Stimulated activated CD8-positive, alpha-beta memory T cell treated with anti-CD3 and anti-CD28 coated beads, Interleukin-15, amount 100 ng/mL, for 4 hours (primary cell): ENCODE data around the gene SERHL2.
"Not testable (repeated sequence)": the region's sequence is repeated elsewhere in the genome, so short reads cannot be mapped to it uniquely, and the experiment has no call there.

Source experiments
- DNase-seq, 2 donors: peaks; one replicate each; pipeline ENCODE4 v3.0.0-alpha.2; 2020; ENCODE audit warnings: low read depth in 2 of 2

The SERHL2 gene

DNA sequence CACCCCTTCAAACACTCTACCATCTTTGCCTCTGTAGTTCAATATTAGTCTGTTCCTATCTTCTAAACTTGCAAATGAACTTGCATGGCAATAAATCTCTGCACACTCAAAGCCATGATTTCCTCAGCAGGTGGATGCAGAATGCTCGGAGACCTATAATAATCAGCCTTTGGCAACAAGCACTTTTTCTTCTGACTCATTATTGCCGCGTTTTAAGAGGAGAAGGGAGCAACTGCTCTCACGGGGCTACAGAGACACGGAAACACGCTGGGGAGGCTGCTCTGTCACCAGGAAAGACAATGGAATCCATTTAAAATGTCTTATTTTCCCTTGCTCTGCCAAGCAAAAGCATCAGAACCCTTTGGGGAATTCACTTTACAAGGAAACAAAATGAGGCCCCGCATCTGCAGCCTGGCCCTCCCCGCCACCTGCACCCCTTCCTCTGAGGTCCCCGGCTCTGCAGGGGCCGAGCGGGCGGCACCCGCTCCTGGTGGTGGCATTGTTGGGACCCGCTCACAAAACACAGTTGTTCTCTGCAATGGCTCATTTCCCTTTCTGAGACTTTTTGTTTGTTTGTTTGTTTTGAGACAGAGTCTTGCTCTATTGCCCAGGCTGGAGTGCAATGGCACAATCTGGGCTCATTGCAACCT is 18.5 kb upstream of the SERHL2 start:
- not testable (repeated sequence) for DNase-seq

DNA sequence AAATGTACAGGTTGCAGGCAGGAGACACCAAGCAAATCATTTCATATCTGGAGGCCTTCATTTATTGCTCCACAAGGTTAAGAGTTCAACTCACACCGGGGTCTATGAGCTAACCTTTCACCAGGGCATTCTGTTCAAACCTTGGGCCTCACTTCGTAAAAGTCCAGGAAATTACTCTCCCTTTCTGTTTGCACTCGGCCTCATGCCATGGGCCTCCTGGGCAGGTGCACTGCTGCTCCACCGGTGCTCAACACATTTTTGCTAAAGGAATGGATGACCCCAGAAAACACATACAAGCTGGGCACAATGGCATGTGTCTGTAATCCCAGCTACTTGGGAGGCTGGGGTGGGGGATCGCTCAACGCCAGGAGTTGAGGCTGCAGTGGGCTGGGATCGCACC is 17.6 kb upstream of the SERHL2 start:
- no peak for DNase-seq

GRCh38 chr22:42536634-42537033 is 17.1 kb upstream of the SERHL2 start:
- not testable (repeated sequence) for DNase-seq

DNA sequence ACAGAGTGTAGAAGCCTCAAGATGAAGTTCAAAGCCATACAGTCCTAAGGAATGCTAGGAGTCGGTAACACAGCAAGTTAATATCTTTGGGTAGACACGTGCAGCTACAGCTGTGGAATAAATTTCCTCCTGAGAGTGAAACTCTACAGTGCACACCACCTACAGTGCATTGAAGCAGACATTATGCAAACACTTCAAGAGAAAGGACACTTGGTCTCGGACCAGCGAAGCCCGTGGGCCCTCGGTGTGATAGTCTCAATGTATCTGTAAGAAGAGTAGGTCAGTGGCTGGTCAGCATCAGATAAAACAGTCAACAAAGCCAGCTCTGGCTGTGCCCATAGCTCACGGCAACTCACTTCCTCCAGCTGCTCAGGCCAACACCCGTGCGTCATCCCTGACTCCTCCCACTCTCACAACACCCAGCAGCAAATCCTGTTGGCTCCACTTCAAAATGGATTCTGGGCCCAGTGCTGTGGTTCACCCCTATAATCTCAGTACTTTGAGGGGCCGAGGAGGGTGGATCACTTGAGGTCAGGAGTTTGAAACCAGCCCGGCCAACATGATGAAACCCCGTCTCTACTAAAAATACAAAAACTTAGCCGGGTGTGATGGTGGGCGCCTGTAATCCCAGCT is 16.4 kb upstream of the SERHL2 start:
- not testable (repeated sequence) for DNase-seq

DNA sequence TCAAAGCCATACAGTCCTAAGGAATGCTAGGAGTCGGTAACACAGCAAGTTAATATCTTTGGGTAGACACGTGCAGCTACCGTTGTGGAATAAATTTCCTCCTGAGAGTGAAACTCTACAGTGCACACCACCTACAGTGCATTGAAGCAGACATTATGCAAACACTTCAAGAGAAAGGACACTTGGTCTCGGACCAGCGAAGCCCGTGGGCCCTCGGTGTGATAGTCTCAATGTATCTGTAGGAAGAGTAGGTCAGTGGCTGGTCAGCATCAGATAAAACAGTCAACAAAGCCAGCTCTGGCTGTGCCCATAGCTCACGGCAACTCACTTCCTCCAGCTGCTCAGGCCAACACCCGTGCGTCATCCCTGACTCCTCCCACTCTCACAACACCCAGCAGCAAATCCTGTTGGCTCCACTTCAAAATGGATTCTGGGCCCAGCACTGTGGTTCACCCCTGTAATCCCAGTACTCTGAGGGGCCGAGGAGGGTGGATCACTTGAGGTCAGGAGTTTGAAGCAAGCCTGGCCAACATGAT is 14.5 kb upstream of the SERHL2 start:
- not testable (repeated sequence) for DNase-seq

- no peak for DNase-seq
These were observed 9.1 kb upstream of the SERHL2 start for GRCh38 chr22:42544686-42545085.

- DNase-seq = no peak
These were observed 6.2 kb upstream of the SERHL2 start for GRCh38 chr22:42547562-42547961.

GRCh38 chr22:42548126-42548525 is 5.6 kb upstream of the SERHL2 start:
- DNase-seq = not testable (repeated sequence)

DNA sequence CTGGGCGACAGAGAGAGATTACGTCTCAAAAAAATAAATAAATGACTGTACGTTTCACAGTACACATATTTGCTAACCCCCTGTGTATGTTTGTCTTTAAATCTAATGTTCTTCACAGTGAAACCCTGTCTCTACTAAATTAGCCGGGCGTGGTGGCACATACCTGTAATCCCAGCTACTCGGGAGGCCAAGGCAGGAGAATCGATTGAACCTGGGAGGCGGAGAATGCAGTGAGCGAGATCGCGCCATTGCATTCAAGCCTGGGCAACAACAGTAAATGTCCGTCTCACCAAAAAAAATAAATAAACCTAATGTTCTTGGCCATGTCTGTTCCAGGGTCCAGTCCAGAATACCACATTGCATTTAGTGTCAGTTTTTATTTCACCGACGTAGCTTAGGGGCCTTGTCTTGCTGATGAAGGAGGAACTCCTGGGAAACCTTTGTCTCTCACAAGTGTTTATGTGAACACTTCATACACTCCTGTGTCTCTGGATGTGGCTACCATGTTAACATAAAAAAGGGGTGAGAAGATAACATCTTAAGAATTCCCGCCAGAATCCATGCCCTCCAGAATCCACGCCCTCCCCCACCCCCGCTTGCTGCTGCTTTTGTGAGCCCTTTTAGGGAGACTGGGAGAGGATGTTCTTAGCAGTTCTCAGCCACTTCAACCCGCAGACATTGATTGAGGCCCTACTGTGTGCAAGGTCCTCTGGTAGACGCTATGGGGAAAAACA is 5.0 kb upstream of the SERHL2 start:
- no peak for DNase-seq

DNA sequence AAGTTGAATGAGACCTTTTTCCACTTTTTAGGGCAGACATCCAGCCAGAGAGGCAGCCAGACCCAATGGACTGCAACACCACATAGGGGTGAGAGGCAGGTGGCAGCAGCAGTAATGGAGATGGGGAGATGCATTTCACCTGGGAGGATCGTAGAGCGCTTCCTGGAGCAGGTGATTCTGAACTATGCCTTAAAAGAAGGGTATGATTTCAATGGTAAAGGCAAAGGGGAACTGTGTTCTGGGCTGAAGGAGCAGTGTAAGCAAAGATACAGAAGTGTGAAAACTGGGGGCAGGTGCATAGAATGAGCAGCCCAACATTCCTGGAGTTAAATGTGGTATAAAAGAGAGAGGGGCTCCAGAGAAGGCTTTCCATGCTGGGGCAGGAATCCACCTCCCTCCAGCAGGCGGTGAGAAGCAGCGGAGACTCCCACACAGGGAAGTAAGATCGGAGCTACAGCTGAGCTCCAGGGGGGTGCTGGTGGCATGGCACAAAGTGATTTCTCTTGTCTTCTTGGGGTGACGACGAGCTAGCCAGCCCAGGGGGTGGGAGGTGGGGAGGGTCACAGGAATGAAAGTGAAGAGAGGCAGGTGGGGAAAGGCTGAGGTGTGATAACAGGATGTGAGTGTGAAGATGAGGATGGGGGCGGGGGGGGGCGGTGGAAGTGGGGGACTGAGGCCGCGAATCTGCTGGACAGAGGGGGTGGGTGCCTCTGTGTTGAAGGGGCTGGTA is 4.3 kb upstream of the SERHL2 start:
- DNase-seq = no peak

- not testable (repeated sequence) for DNase-seq
These were observed 1.5 kb upstream of the SERHL2 start for GRCh38 chr22:42552294-42552647.

- DNase-seq = no peak
These were observed 6.6 kb downstream of the SERHL2 start for GRCh38 chr22:42560381-42560780.

DNA sequence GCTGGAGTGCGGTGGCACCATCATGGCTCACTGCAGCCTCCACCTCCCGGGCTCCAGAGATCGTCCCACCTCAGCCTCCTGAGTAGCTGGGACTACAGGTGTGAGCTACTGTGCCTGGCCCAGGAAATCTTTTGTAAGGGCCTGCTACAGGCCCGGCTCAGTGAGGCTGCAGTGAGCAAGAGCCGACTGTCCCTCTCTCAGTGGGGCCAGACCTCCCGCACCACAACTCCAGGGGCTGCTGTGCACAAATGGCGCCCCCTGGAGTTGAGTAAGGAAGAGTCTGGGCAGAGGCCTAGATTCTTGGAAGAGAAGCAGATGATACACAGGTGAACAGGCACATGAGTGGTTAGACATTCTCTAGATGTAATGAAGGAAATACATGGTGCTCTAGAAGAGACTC is 7.0 kb downstream of the SERHL2 start:
- no peak for DNase-seq

DNA sequence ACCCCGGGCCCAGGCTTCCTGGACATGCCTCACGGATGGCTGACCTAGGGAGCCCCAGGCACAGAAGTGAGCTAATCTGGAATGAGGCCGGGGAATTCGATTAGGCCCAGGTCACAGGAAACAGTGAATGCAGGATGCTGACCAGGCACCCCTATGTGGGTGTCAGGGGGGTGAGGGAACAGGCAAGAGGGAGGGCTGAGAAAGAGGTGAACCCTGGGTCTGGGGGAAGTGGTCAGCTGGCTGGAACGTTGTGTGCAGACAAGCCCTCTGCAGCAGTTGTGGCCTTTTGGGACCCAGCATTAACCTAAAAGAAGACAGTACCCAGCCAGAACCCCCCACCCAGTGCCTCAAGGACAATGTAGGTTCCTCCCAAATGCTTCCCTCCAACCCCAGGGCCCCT is 8.1 kb downstream of the SERHL2 start:
- no peak for DNase-seq

DNA sequence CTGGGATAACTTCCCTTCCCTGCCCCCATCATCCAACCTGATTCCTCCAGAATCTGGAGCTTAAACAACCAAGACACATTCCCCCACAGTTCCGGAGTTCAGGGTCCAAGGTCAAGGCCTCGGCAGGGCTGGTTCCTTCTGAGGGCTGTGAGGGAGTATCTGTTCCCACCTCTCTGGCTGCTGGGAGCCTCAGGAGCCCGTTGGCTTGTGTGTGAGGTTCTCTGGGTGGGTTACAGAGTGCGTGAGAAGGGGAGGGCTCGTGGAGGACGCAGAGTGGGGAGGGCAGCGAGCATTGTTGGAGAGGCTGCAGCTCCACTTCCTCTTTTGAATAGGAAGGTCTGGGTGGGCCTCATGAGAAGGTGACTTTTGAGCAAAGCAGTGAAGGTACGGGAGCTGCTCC is 8.5 kb downstream of the SERHL2 start:
- DNase-seq = no peak

DNA sequence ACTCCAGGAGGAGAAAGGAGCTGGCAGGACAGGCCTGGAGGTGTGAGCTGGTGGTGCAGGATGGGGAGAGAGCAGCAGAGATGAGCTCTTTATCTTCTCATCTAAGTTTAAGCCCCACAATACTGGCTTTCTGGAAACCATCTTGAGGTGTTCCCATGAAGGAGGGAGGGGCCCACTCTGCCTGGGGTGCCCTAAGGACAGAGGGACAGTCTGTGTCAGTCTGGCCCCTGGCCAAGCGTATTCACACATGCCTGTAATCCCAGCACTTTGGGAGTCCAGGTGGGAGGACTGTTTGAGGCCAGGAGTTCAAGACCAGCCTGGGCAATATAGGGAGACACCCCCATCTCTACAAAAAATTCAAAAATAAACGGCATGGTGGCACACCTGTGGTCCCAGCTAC is 8.9 kb downstream of the SERHL2 start:
- no peak for DNase-seq

GRCh38 chr22:42563943-42564342 is 10.2 kb downstream of the SERHL2 start:
- not testable (repeated sequence) for DNase-seq

- DNase-seq = no peak
These were observed 10.9 kb downstream of the SERHL2 start for GRCh38 chr22:42564699-42565098.

- DNase-seq = no peak
These were observed 12.2 kb downstream of the SERHL2 start for GRCh38 chr22:42565956-42566355.

GRCh38 chr22:42567950-42568349 is 14.2 kb downstream of the SERHL2 start:
- not testable (repeated sequence) for DNase-seq

DNA sequence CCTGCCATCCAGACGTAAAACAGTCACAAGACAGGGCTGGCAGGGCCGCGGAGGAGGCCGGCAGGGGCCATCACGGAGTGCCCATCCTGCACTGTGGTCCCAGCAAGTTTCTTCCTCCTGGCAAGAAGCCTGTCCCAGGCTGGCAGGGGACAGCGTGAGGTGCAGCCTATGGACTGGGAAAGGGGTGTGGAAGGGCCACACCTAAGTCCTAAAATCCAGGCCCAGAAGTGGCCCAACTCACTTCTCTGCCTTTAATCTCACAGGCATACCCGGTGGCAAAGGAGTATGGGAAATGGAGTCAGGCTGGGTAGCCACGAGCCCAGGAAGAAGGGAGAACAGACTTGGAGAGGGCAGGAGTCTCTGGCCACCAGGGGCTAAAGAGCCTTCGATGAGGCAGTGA is 16.8 kb downstream of the SERHL2 start:
- not testable (repeated sequence) for DNase-seq

DNA sequence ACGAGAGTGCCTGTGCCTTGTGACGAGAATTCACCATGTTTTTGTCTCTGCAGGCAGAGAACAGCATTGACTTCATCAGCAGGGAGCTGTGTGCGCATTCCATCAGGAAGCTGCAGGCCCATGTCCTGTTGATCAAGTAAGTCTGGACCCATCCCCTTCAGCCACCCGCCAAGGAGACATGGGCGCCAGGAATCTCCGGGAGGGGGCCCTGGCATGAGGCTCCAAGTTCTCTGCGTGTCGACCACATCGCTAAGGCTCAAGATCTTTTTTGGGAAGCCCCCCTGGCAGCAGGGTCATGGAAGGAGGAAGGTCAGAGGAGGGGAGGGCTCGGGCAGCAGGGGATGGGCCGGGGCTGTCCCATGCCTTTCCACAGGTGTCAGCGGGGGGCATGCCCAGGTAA is 17.3 kb downstream of the SERHL2 start:
- DNase-seq = not testable (repeated sequence)
